ENCODE measurements around the gene YY1. TPM values are rescaled to one million over a fixed set of nuclear protein-coding genes. Genes with fewer than 3 reads are reported as not detected.

The YY1 gene
- total RNA-seq, 1 donor from 2014 or later, result 89.0 TPM

DNA sequence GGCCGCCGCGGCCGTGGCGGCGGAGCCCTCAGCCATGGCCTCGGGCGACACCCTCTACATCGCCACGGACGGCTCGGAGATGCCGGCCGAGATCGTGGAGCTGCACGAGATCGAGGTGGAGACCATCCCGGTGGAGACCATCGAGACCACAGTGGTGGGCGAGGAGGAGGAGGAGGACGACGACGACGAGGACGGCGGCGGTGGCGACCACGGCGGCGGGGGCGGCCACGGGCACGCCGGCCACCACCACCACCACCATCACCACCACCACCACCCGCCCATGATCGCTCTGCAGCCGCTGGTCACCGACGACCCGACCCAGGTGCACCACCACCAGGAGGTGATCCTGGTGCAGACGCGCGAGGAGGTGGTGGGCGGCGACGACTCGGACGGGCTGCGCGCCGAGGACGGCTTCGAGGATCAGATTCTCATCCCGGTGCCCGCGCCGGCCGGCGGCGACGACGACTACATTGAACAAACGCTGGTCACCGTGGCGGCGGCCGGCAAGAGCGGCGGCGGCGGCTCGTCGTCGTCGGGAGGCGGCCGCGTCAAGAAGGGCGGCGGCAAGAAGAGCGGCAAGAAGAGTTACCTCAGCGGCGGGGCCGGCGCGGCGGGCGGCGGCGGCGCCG is 381 bp downstream of the YY1 start:
- Mint-ChIP-seq H3K27me3 (ENCODE audit: low read depth) (no peaks in the 10 kb centered on the region), H3K4me3 (peak overlapping the region; percentile 80), H3K36me3 (peaks cover 3% of the 10 kb centered on the region), H3K9me3 (no peaks in the 10 kb centered on the region), H3K4me1 (peaks cover 43% of the 10 kb centered on the region), H3K27ac (peak overlapping the region; percentile 91)
- DNase-seq (ENCODE audit: low spot score in 2 of 2, unreplicated experiment in 2 of 2), result peak in 1 of 2 experiments; percentile 54
- TF ChIP-seq, protein P1, sequence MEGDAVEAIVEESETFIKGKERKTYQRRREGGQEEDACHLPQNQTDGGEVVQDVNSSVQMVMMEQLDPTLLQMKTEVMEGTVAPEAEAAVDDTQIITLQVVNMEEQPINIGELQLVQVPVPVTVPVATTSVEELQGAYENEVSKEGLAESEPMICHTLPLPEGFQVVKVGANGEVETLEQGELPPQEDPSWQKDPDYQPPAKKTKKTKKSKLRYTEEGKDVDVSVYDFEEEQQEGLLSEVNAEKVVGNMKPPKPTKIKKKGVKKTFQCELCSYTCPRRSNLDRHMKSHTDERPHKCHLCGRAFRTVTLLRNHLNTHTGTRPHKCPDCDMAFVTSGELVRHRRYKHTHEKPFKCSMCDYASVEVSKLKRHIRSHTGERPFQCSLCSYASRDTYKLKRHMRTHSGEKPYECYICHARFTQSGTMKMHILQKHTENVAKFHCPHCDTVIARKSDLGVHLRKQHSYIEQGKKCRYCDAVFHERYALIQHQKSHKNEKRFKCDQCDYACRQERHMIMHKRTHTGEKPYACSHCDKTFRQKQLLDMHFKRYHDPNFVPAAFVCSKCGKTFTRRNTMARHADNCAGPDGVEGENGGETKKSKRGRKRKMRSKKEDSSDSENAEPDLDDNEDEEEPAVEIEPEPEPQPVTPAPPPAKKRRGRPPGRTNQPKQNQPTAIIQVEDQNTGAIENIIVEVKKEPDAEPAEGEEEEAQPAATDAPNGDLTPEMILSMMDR (IDR thresholded peaks at IDR 0.05; ENCODE audit: unreplicated experiment), result peak; percentile 11

DNA sequence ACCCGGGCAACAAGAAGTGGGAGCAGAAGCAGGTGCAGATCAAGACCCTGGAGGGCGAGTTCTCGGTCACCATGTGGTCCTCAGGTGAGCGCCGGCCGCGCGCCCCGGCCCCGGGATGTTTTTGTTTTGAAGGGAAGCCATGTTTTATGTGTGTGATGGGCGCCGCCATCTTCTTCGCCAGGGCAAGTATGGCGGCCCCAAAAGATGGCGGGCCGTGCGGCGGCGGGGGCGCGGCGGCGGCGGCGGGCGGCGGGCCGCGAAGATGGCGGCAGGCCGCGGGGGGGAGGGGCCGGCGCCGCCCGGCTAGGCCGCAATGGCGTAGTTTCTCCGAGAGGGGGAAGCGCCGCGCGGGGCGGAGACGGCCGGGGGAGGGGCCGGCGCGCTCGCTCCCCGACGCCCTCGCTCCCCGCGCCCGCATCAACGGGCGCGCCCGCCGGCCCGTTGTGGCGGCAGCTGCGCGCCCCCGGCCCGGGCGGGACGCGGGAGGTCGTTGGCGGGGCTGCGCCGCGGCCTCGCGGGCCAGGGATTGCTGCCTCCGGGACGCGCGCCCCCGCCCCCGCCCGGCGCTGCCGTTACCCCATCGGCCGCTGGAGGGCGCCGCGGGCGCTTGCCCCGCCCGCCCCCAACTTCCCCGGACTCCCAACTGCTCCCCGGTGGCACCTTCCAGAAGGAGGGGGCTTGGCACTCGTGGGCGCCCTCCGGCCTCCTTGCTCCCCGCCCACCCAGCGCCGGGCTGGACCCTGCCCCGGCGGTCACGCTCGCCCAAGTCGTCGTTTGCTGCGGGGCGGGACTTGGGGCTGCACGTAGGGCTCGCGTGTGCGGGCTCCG is 1.1 kb downstream of the YY1 start:
- peak; percentile 81 to 86 for DNase-seq (ENCODE audit: low spot score in 2 of 2, unreplicated experiment in 2 of 2)
- Mint-ChIP-seq H3K9me3 (no peaks in the 10 kb centered on the region), H3K4me1 (peaks cover 41% of the 10 kb centered on the region), H3K36me3 (peaks cover 3% of the 10 kb centered on the region), H3K27me3 (ENCODE audit: low read depth) (no peaks in the 10 kb centered on the region), H3K4me3 (peak overlapping the region; percentile 85), H3K27ac (peak overlapping the region; percentile 99)
- TF ChIP-seq, protein P1 (IDR thresholded peaks at IDR 0.05; ENCODE audit: unreplicated experiment), result peak; percentile 71

DNA sequence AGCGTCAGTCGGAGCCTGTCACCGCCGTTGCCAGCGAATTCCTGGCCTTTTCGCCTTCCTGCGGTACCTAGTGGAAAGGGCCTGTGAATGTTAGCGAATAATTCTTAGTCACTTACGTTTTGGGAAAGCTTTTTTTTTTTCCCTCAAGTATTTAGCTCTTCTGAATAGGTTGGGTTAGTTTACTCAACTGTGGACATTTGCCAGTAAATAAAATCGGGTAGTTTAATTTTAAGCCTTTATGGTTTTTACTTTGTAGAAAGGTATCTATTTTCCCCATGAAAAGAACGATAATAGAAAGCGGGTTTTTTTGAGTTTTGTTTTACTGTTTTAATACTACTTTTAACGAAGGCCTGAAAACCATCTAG is 1.7 kb downstream of the YY1 start:
- Mint-ChIP-seq H3K27me3 (ENCODE audit: low read depth) (no peaks in the 10 kb centered on the region), H3K36me3 (peaks cover 3% of the 10 kb centered on the region), H3K4me3 (peak overlapping the region; percentile 85), H3K4me1 (peaks cover 43% of the 10 kb centered on the region), H3K27ac (peak overlapping the region; percentile 99), H3K9me3 (no peaks in the 10 kb centered on the region)
- no peak for DNase-seq (ENCODE audit: low spot score in 2 of 2, unreplicated experiment in 2 of 2)
- TF ChIP-seq, protein P1 (IDR thresholded peaks at IDR 0.05; ENCODE audit: unreplicated experiment), result peak; percentile 8

DNA sequence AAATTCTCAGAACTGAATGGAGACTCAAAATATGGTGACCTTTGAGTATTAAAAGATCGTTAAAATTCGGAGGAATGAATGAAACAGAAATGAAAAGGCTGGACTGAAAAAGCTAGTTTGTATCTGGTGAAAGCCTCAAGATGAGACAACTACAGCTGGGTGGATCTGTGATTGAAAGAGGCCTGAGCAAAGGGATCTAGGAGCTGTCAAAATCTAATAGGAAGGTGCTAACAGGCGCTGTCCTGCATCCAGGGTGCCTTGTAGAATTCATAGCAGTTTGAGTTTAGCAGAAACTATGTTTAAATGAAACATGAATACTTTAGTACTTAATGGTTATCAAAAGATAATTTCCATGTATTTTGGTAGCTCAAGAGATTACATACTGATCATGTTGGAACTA is 2.3 kb downstream of the YY1 start:
- H3K4me1 Mint-ChIP-seq, result peaks cover 45% of the 10 kb centered on the region

DNA sequence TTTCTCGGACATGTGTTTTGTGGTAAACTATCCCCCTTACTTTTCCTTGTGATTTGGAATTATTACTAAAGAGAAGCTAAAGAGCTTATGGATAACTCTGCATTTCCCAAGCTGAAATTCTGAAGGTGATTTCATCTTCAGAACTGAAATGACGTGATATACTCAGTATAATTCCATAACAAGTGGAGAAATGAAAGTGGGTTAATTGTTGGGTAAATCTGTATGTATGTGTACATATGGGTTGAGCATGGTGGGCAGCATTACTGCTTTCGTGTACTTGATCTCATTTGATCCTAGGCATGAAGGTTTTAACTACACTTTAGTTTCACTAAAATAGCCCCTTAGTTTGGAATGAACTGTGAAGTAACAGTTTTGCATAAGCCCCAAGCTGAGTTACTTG is 4.1 kb downstream of the YY1 start:
- no peak for DNase-seq (ENCODE audit: low spot score in 2 of 2, unreplicated experiment in 2 of 2)
- no peaks in the 10 kb centered on the region for H3K9me3 Mint-ChIP-seq
- H3K4me3 Mint-ChIP-seq, result peak overlapping the region; percentile 49
- TF ChIP-seq, protein P1 (IDR thresholded peaks at IDR 0.05; ENCODE audit: unreplicated experiment), result no peak
- peak overlapping the region; percentile 89 for H3K27ac Mint-ChIP-seq
- H3K36me3 Mint-ChIP-seq, result peaks cover 5% of the 10 kb centered on the region
- no peaks in the 10 kb centered on the region for H3K27me3 Mint-ChIP-seq (ENCODE audit: low read depth)
- H3K4me1 Mint-ChIP-seq, result peaks cover 44% of the 10 kb centered on the region

More for the DNA sequence above, 2.3 kb downstream of the YY1 start:
- Mint-ChIP-seq H3K4me3 (peak overlapping the region; percentile 85), H3K9me3 (no peaks in the 10 kb centered on the region), H3K27ac (peak overlapping the region; percentile 99), H3K27me3 (ENCODE audit: low read depth) (no peaks in the 10 kb centered on the region), H3K36me3 (peaks cover 3% of the 10 kb centered on the region)
- TF ChIP-seq, protein P1 (IDR thresholded peaks at IDR 0.05; ENCODE audit: unreplicated experiment), result no peak
- no peak for DNase-seq (ENCODE audit: low spot score in 2 of 2, unreplicated experiment in 2 of 2)

Data from mesothelial cell of epicardium (in vitro differentiated cells).